GM21576 (cell line): ENCODE data around the gene MICALL1.

ENCODE experiments used
- ATAC-seq: cut with Tn5 transposase; IDR thresholded peaks from one replicate; pipeline ENCODE4 v1.9.1; 2021; ENCODE audit warnings: mild to moderate bottlenecking, moderate library complexity; ENCODE audit not compliant: unreplicated experiment

The MICALL1 gene

GRCh38 chr22:37905534-37906363, at the start of gene MICALL1:
Gene MICALL1, plus strand, starts transcription at chr22:37906297. Its CDS starts 126 bp downstream, at chr22:37906423.
- peak; percentile 74 for ATAC-seq

GRCh38 chr22:37860796-37861421, 45.2 kb upstream of the MICALL1 start:
- ATAC-seq = no peak

GRCh38 chr22:37862570-37863325, 43.3 kb upstream of the MICALL1 start:
- no peak for ATAC-seq

- ATAC-seq = no peak
These were observed 40.6 kb upstream of the MICALL1 start for GRCh38 chr22:37865510-37865909.

GRCh38 chr22:37870273-37870672, 35.8 kb upstream of the MICALL1 start:
- ATAC-seq = no peak

- ATAC-seq = no peak
These were observed 25.2 kb upstream of the MICALL1 start for GRCh38 chr22:37880668-37881440.

- no peak for ATAC-seq
These were observed 21.7 kb upstream of the MICALL1 start for GRCh38 chr22:37884420-37884819.

GRCh38 chr22:37887584-37888378, 18.3 kb upstream of the MICALL1 start:
- ATAC-seq = no peak

GRCh38 chr22:37891926-37892325, 14.2 kb upstream of the MICALL1 start:
- ATAC-seq = no peak

- no peak for ATAC-seq
These were observed 13.3 kb upstream of the MICALL1 start for GRCh38 chr22:37892566-37893335.

- no peak for ATAC-seq
These were observed 12.5 kb upstream of the MICALL1 start for GRCh38 chr22:37893583-37893983.

GRCh38 chr22:37894939-37895670, 11.0 kb upstream of the MICALL1 start:
- no peak for ATAC-seq

- no peak for ATAC-seq
These were observed 9.9 kb upstream of the MICALL1 start for GRCh38 chr22:37896181-37896592.

- no peak for ATAC-seq
These were observed 9.2 kb upstream of the MICALL1 start for GRCh38 chr22:37896939-37897338.

- no peak for ATAC-seq
These were observed 8.3 kb upstream of the MICALL1 start for GRCh38 chr22:37897807-37898206.

GRCh38 chr22:37898441-37899181, 7.5 kb upstream of the MICALL1 start:
- no peak for ATAC-seq

- ATAC-seq = no peak
These were observed 1.2 kb upstream of the MICALL1 start for GRCh38 chr22:37904572-37905533.
